Measurements from ENCODE around the gene PCED1B.
"Not testable (repeated sequence)": the region's sequence is repeated elsewhere in the genome, so short reads cannot be mapped to it uniquely, and the experiment has no call there.

PCED1B gene

DNA sequence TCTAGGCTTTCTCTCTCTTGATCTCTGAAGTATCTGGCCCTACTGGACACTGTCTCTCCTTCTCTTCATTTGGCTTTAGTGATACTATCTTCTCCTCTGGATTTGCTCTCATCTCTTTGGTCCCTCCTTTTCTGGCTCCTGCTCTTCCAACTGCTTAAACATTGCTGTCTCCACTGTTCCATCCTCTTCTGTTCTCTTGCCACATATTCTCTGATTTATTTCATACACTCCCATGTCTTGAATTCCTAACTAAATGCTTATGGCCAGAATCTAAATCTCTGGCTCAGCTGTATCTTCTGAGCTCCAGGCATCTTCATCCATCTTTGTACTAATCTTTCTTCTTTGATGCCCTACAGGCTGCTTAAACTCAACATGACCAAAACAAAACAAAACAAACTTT, 25.5 kb upstream of the PCED1B start:
- no peak overlapping the region for H3K4me3 ChIP-seq
- no peak overlapping the region for H3K27ac ChIP-seq
- TF ChIP-seq, protein P1, sequence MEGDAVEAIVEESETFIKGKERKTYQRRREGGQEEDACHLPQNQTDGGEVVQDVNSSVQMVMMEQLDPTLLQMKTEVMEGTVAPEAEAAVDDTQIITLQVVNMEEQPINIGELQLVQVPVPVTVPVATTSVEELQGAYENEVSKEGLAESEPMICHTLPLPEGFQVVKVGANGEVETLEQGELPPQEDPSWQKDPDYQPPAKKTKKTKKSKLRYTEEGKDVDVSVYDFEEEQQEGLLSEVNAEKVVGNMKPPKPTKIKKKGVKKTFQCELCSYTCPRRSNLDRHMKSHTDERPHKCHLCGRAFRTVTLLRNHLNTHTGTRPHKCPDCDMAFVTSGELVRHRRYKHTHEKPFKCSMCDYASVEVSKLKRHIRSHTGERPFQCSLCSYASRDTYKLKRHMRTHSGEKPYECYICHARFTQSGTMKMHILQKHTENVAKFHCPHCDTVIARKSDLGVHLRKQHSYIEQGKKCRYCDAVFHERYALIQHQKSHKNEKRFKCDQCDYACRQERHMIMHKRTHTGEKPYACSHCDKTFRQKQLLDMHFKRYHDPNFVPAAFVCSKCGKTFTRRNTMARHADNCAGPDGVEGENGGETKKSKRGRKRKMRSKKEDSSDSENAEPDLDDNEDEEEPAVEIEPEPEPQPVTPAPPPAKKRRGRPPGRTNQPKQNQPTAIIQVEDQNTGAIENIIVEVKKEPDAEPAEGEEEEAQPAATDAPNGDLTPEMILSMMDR (IDR thresholded peaks at IDR 0.05) = no peak
- DNase-seq (ENCODE audit: low spot score) = no peak

DNA sequence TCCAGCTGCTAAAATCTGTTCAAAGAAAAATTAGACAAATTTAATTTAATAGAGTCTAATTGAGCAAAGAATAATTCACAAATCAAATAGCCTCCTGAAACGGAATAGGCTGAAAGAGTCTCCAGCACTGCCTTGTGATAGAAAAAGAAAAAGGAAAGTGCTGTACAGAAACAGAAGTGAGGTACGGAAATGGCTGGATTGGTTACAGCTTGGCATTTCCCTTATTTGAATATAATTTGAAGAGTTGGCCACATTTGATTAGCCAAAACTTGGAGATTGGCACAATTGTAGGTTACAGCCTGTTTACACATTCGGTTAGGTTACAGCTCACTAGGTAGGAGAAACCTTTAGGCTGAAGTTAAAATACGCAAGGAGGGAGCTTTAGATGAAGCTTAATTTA, 24.8 kb upstream of the PCED1B start:
- no peak for DNase-seq (ENCODE audit: low spot score)
- Histone ChIP-seq H3K27ac (no peak overlapping the region), H3K4me3 (no peak overlapping the region)
- TF ChIP-seq, protein P1 (IDR thresholded peaks at IDR 0.05) = no peak

DNA sequence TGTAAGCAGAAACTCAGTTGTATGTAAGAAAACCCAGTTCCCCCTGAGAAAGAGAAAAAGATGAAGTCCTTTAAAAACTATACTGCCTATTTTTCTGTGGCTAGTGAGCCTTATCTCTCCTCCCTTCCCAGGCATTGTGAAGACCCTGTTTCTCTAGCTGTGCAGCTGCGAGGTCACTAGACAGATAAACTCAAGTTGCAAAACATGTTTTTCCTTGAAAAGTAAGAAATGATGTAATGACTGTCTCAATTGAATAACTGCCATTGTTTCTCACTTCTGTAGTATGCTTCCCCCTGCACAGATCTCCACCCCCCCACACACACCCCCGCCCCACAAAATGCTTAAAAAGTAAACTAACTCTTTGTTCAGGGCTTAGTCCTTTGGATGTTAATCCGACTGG, 23.6 kb upstream of the PCED1B start:
- H3K4me3 ChIP-seq; H3K27ac ChIP-seq; DNase-seq (ENCODE audit: low spot score): not testable (repeated sequence)

DNA sequence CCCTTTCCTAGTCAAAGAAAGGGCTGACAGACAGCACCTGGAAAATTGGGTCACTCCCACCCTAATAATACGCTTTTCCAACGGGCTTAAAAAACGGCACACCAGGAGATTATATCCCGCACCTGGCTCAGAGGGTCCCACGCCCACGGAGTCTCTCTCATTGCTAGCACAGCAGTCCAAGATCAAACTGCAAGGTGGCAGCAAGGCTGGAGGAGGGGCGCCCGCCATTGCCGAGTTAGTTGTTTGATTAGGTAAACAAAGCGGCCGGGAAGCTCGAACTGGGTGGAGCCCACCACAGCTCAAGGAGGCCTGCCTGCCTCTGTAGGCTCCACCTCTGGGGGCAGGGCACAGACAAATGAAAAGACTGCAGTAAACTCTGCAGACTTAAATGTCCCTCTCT, 22.5 kb upstream of the PCED1B start:
- not testable (repeated sequence) for H3K4me3 ChIP-seq; DNase-seq (ENCODE audit: low spot score); H3K27ac ChIP-seq

DNA sequence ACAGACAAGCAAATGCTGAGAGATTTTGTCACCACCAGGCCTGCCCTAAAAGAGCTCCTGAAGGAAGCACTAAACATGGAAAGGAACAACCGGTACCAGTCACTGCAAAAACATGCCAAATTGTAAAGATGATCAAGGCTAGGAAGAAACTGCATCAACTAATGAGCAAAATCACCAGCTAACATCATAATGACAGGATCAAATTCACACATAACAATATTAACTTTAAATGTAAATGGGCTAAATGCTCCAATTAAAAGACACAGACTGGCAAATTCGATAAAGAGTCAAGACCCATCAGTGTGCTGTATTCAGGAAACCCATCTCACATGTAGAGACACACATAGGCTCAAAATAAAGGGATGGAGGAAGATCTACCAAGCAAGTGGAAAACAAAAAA, 20.8 kb upstream of the PCED1B start:
- not testable (repeated sequence) for H3K4me3 ChIP-seq; H3K27ac ChIP-seq; DNase-seq (ENCODE audit: low spot score)

DNA sequence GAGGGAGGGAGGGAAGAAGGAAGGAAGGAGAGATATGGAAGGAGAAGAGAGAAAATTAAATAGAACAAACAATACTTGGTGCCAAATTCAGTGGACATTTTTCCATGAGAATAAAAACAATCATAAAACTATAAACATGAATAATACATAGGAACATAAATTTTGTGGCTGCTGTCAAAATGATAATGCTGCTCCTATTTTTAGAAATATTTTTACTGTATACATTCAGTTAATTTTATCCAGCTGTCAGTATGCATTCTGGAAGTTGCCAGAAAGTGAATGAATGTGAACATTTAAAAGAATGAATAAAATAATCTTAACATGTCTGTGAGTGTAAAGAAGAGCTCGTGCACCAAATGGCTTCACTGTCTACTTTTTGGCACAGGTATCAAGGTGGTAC, 13.9 kb upstream of the PCED1B start:
- peak overlapping the region; percentile 20 to 68 for H3K27ac ChIP-seq
- no peak overlapping the region for H3K4me3 ChIP-seq
- TF ChIP-seq, protein P1 (IDR thresholded peaks at IDR 0.05) = no peak
- no peak for DNase-seq (ENCODE audit: low spot score)

DNA sequence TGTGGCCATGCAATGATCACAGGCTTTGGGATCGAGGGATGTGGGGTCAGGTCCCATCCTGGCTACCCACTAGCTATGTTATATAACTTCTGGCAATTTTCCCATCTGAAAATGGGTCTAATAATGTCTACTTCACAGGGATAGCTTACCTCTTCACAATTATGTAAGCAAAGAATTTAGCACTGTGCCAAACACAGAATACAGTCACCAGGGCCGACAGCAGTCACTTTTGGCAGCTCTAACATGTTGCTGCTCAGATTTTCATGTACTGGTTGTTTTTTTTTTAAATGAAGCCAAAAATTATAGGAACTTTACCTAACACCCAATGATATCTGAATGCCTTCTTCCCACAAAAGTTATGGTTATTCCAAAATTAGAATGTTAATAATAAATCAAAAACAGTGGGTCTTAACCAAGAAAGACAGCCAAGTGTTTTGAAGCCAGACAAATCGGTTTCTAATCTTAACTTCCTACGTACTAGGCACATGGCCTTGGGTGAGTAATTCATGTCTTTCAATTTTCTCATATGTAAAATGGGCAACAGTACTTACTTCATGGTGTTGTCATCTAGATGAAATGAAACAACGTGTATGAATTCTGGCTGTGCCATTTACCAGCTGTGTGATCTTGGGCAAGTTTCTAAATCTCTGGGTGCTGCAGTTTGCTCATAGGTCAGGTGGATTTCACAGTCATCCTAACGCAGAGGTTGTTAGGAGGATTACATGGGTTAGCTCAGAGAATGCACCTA, 13.0 kb upstream of the PCED1B start:
- Histone ChIP-seq H3K4me3 (no peak overlapping the region), H3K27ac (peak overlapping the region; percentile 68 to 79)
- TF ChIP-seq, protein P1 (IDR thresholded peaks at IDR 0.05) = no peak
- DNase-seq (ENCODE audit: low spot score) = no peak

DNA sequence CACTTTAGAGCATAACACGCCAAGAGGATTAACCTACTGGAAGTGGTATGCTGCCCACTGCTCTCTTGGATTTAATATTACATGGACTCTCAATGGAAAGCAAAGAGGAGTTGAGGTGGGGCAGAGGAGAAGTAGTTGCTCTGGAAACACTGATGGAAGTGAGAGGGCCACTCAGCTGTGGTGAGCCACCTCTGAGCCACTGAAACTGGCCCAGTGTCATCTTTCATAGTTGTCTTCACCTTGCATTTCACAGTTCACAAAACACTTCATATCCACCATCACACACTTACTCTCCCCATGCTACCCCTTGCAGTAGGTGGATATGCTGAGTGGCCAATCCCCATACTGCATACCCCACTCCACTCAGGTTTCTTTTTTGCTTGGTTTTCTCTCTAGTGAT, 12.2 kb upstream of the PCED1B start:
- H3K4me3 ChIP-seq = no peak overlapping the region
- no peak for DNase-seq (ENCODE audit: low spot score)
- TF ChIP-seq, protein P1 (IDR thresholded peaks at IDR 0.05) = no peak
- H3K27ac ChIP-seq = peak overlapping the region; percentile 68 to 79

Data from coronary artery (tissue), 2 donors.